GM12878 (cell line): Measurements from ENCODE around the gene RGS6.

ENCODE experiments used
- ETV6 ChIP-seq, 2 experiments: fragments of 450-650 bp in 1 of 2; IDR thresholded peaks in 1 of 2; conservative IDR thresholded peaks in 1 of 2; 2 replicates each; pipeline ENCODE4 v1.6.1; 2014; ENCODE audit warnings: antibody characterized with exemption in 1 of 2, borderline replicate concordance in 1 of 2, low read depth in 1 of 2, mild to moderate bottlenecking in 1 of 2, moderate library complexity in 1 of 2
- EZH2 ChIP-seq: IDR thresholded peaks from 2 replicates; pipeline ENCODE4 v1.6.1; 2012; ENCODE audit warnings: low read depth, mild to moderate bottlenecking, control low read depth, inconsistent platforms, low read length, borderline replicate concordance; ENCODE audit not compliant: control insufficient read depth
- POLR2A ChIP-seq: IDR thresholded peaks from 2 replicates; pipeline ENCODE4 v1.6.1; 2011; ENCODE audit warnings: low read depth, mild to moderate bottlenecking, low read length
- RAD51 ChIP-seq: fragments of 450-650 bp; IDR thresholded peaks from 2 replicates; pipeline ENCODE4 v1.6.1; 2016; ENCODE audit warnings: moderate library complexity, mild to moderate bottlenecking, inconsistent platforms
- SIN3A ChIP-seq: IDR thresholded peaks from 2 replicates; pipeline ENCODE4 v1.6.1; 2012; ENCODE audit warnings: low read depth, low read length, improper control_type of control experiment
- TBL1XR1 ChIP-seq: IDR thresholded peaks from 2 replicates; pipeline ENCODE4 v1.6.1; 2012; ENCODE audit warnings: low read depth, low read length, improper control_type of control experiment
- YY1 ChIP-seq: IDR thresholded peaks from 2 replicates; pipeline ENCODE4 v1.6.1; 2011; ENCODE audit warnings: low read depth, mild to moderate bottlenecking, low read length
- TF ChIP-seq, protein P1 (sequence below), 3 experiments: IDR thresholded peaks in 2 of 3; conservative IDR thresholded peaks in 1 of 3; 2 replicates each; pipeline ENCODE4 v1.5.1; 2011; ENCODE audit warnings: low read depth in 3 of 3, low read length in 3 of 3, mild to moderate bottlenecking in 3 of 3, control low read depth in 2 of 3, moderate library complexity in 2 of 3, inconsistent platforms in 1 of 3, mixed read lengths in 1 of 3; ENCODE audit not compliant: control insufficient read depth in 2 of 3, insufficient read depth in 1 of 3; ENCODE audit errors: extremely low read depth in 1 of 3
- TF ChIP-seq, protein P2 (sequence below): fragments of 450-650 bp; formaldehyde crosslinking; IDR thresholded peaks from 2 replicates; pipeline ENCODE4 v1.4.0; 2022; ENCODE audit warnings: mild to moderate bottlenecking, moderate library complexity
- TF ChIP-seq, protein P3 (sequence below): fragments of 450-650 bp; IDR thresholded peaks from 2 replicates; pipeline ENCODE4 v1.6.1; 2016; ENCODE audit warnings: mild to moderate bottlenecking, moderate library complexity, borderline replicate concordance
- TF ChIP-seq, protein P4 (sequence below): IDR thresholded peaks from 2 replicates; pipeline ENCODE4 v1.6.1; 2012; ENCODE audit warnings: low read depth, low read length, improper control_type of control experiment
- TF ChIP-seq, protein P5 (sequence below): IDR thresholded peaks from 2 replicates; pipeline ENCODE4 v1.6.1; 2012; ENCODE audit warnings: low read depth, low read length, improper control_type of control experiment

DNA sequence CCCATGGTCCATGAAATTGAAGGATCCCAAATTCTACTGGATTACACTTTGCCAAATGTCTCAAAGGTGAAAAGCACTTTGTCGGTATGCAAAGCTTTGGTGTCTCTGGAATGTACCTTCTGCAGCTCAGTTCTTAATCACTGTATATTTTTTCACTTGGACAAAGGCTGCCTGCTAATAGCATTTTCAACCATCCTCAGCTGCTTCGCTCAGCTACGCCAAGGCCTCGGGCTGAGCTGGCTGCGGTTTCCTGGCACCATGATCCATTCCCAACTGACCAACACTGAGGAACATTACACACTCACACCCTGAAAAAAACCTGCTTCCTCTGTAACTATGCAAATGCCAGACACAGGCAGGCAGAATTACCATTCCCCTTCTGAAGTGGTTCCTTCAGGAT lies 626.5 kb downstream of the RGS6 start:
- TF ChIP-seq POLR2A, result no peak
- TF ChIP-seq, protein P1, sequence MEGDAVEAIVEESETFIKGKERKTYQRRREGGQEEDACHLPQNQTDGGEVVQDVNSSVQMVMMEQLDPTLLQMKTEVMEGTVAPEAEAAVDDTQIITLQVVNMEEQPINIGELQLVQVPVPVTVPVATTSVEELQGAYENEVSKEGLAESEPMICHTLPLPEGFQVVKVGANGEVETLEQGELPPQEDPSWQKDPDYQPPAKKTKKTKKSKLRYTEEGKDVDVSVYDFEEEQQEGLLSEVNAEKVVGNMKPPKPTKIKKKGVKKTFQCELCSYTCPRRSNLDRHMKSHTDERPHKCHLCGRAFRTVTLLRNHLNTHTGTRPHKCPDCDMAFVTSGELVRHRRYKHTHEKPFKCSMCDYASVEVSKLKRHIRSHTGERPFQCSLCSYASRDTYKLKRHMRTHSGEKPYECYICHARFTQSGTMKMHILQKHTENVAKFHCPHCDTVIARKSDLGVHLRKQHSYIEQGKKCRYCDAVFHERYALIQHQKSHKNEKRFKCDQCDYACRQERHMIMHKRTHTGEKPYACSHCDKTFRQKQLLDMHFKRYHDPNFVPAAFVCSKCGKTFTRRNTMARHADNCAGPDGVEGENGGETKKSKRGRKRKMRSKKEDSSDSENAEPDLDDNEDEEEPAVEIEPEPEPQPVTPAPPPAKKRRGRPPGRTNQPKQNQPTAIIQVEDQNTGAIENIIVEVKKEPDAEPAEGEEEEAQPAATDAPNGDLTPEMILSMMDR (IDR thresholded peaks at IDR 0.05 in 2 of 3, conservative IDR thresholded peaks at IDR 0.05 in 1 of 3; ENCODE audit: control insufficient read depth in 2 of 3, extremely low read depth in 1 of 3, insufficient read depth in 1 of 3, low read depth in 3 of 3, low read length in 3 of 3), result no peak
- TF ChIP-seq, protein P2, sequence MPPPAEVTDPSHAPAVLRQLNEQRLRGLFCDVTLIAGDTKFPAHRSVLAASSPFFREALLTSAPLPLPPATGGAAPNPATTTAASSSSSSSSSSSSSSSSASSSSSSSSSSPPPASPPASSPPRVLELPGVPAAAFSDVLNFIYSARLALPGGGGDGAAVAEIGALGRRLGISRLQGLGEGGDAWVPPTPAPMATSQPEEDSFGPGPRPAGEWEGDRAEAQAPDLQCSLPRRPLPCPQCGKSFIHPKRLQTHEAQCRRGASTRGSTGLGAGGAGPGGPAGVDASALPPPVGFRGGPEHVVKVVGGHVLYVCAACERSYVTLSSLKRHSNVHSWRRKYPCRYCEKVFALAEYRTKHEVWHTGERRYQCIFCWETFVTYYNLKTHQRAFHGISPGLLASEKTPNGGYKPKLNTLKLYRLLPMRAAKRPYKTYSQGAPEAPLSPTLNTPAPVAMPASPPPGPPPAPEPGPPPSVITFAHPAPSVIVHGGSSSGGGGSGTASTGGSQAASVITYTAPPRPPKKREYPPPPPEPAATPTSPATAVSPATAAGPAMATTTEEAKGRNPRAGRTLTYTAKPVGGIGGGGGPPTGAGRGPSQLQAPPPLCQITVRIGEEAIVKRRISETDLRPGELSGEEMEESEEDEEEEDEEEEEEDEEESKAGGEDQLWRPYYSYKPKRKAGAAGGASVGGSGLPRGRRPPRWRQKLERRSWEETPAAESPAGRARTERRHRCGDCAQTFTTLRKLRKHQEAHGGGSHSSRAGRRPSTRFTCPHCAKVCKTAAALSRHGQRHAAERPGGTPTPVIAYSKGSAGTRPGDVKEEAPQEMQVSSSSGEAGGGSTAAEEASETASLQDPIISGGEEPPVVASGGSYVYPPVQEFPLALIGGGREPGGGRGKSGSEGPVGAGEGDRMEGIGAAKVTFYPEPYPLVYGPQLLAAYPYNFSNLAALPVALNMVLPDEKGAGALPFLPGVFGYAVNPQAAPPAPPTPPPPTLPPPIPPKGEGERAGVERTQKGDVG, result no peak
- TF ChIP-seq, protein P3, sequence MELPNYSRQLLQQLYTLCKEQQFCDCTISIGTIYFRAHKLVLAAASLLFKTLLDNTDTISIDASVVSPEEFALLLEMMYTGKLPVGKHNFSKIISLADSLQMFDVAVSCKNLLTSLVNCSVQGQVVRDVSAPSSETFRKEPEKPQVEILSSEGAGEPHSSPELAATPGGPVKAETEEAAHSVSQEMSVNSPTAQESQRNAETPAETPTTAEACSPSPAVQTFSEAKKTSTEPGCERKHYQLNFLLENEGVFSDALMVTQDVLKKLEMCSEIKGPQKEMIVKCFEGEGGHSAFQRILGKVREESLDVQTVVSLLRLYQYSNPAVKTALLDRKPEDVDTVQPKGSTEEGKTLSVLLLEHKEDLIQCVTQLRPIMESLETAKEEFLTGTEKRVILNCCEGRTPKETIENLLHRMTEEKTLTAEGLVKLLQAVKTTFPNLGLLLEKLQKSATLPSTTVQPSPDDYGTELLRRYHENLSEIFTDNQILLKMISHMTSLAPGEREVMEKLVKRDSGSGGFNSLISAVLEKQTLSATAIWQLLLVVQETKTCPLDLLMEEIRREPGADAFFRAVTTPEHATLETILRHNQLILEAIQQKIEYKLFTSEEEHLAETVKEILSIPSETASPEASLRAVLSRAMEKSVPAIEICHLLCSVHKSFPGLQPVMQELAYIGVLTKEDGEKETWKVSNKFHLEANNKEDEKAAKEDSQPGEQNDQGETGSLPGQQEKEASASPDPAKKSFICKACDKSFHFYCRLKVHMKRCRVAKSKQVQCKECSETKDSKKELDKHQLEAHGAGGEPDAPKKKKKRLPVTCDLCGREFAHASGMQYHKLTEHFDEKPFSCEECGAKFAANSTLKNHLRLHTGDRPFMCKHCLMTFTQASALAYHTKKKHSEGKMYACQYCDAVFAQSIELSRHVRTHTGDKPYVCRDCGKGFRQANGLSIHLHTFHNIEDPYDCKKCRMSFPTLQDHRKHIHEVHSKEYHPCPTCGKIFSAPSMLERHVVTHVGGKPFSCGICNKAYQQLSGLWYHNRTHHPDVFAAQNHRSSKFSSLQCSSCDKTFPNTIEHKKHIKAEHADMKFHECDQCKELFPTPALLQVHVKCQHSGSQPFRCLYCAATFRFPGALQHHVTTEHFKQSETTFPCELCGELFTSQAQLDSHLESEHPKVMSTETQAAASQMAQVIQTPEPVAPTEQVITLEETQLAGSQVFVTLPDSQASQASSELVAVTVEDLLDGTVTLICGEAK, result no peak
- no peak for TF ChIP-seq ETV6 (conservative IDR thresholded peaks at IDR 0.05 in 1 of 2, IDR thresholded peaks at IDR 0.05 in 1 of 2; ENCODE audit: borderline replicate concordance in 1 of 2, low read depth in 1 of 2)
- no peak for TF ChIP-seq TBL1XR1
- TF ChIP-seq, protein P4, sequence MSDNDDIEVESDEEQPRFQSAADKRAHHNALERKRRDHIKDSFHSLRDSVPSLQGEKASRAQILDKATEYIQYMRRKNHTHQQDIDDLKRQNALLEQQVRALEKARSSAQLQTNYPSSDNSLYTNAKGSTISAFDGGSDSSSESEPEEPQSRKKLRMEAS, result no peak
- TF ChIP-seq YY1, result no peak
- TF ChIP-seq SIN3A, result no peak
- TF ChIP-seq, protein P5, sequence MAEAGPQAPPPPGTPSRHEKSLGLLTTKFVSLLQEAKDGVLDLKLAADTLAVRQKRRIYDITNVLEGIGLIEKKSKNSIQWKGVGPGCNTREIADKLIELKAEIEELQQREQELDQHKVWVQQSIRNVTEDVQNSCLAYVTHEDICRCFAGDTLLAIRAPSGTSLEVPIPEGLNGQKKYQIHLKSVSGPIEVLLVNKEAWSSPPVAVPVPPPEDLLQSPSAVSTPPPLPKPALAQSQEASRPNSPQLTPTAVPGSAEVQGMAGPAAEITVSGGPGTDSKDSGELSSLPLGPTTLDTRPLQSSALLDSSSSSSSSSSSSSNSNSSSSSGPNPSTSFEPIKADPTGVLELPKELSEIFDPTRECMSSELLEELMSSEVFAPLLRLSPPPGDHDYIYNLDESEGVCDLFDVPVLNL, result no peak
- TF ChIP-seq RAD51, result no peak
- no peak for TF ChIP-seq EZH2
